Measurements from ENCODE around the gene ADI1. TPM values are rescaled to one million over a fixed set of nuclear protein-coding genes. Genes with fewer than 3 reads are reported as not detected.

ADI1 gene
- total RNA-seq, 4 donors from 2014 or later, result 40.2 to 98.6 (median 92.3) TPM

DNA sequence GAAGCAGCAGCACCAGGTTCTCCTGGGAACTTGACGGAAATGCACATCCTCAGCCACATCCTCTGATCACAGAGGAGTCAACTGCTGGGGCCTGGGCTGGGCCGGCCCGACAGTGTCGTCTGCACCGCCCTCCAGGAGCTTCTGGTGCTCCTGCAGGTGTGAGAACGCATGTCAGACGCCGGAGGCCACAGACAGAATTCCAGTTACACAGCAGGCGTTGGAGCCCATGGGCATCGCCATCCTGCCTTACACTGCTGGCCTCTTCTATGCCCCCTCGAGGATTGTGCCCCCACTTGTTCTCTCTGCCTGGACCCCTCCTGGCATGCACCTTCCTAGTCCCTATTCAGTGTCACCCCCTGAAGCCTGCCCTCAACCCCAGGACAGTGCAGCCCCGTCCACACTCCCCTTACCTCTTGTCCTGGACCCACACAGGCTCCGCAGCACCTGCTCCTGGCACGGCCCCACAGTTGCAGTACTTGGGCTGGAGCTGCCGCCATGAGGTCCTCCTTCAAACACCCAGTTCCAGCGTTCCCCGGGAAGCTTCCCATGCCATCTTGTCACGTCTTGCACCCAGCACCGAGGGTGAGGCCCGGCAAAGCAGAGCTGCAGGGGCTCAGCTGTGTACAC is 37.5 kb downstream of the ADI1 start:
- no peak overlapping the region for H3K27ac ChIP-seq
- no peak overlapping the region for H3K4me3 ChIP-seq
- ATAC-seq (no peak), DNase-seq (peak in 1 of 2 donors; percentile 9)
- H3K27me3 ChIP-seq, result no peaks in the 10 kb centered on the region
- intact Hi-C loops (cut with DNase I; ENCODE audit: low total_unique reads) (no loop called here), in situ Hi-C loops (cut with MboI; ENCODE audit: low sequenced_read_pairs in 4 of 4) (no loop called here)
- no peaks in the 10 kb centered on the region for H3K9me3 ChIP-seq
- peaks cover 0 to 18% of the 10 kb centered on the region in 2 donors for H3K36me3 ChIP-seq
- H3K4me1 ChIP-seq, result peaks cover 2 to 7% of the 10 kb centered on the region in 2 donors
- no peak for TF ChIP-seq POLR2A (IDR thresholded peaks at IDR 0.05)
- TF ChIP-seq, protein P1, sequence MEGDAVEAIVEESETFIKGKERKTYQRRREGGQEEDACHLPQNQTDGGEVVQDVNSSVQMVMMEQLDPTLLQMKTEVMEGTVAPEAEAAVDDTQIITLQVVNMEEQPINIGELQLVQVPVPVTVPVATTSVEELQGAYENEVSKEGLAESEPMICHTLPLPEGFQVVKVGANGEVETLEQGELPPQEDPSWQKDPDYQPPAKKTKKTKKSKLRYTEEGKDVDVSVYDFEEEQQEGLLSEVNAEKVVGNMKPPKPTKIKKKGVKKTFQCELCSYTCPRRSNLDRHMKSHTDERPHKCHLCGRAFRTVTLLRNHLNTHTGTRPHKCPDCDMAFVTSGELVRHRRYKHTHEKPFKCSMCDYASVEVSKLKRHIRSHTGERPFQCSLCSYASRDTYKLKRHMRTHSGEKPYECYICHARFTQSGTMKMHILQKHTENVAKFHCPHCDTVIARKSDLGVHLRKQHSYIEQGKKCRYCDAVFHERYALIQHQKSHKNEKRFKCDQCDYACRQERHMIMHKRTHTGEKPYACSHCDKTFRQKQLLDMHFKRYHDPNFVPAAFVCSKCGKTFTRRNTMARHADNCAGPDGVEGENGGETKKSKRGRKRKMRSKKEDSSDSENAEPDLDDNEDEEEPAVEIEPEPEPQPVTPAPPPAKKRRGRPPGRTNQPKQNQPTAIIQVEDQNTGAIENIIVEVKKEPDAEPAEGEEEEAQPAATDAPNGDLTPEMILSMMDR (IDR thresholded peaks at IDR 0.05 in 4 of 5, conservative IDR thresholded peaks at IDR 0.05 in 1 of 5), result no peak

DNA sequence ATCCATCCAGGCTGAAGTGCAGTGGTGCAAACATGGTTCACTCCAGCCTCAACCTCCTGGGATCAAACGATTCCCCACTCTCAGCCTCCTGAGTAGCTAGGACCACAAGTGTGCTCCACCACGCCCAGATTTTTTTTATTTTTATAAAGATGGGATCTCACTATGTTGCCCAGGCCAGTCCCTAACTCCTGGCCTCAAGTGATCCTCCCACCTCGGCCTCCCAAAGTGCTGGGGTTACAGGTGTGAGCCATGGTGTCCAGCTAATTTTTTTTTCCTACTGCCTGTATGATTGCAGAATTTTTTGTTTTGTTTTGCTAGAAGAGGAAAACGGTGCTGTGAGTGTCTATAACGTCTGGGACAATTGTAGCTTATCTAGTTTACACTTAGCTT is 38.3 kb downstream of the ADI1 start:
- intact Hi-C loops (cut with DNase I; ENCODE audit: low total_unique reads), result no loop called here
- TF ChIP-seq POLR2A (IDR thresholded peaks at IDR 0.05), result no peak
- TF ChIP-seq, protein P1 (IDR thresholded peaks at IDR 0.05 in 4 of 5, conservative IDR thresholded peaks at IDR 0.05 in 1 of 5), result no peak
- Histone ChIP-seq H3K9me3 (no peaks in the 10 kb centered on the region), H3K27me3 (no peaks in the 10 kb centered on the region), H3K27ac (no peak overlapping the region), H3K4me3 (no peak overlapping the region), H3K36me3 (peaks cover 0 to 18% of the 10 kb centered on the region in 2 donors), H3K4me1 (peaks cover 11 to 15% of the 10 kb centered on the region in 2 donors)
- in situ Hi-C loops (cut with MboI; ENCODE audit: low sequenced_read_pairs in 4 of 4), result no loop called here
- ATAC-seq (no peak), DNase-seq (no peak)

- in situ Hi-C loops (cut with MboI; ENCODE audit: low sequenced_read_pairs in 4 of 4) (no loop called here), intact Hi-C loops (cut with DNase I; ENCODE audit: low total_unique reads) (no loop called here)
- H3K4me3 ChIP-seq, result no peak overlapping the region
- ATAC-seq (no peak), DNase-seq (no peak)
- no peaks in the 10 kb centered on the region for H3K27me3 ChIP-seq
- H3K36me3 ChIP-seq, result peaks cover 0 to 14% of the 10 kb centered on the region in 2 donors
- TF ChIP-seq, protein P1 (IDR thresholded peaks at IDR 0.05 in 4 of 5, conservative IDR thresholded peaks at IDR 0.05 in 1 of 5), result no peak
- no peak for TF ChIP-seq POLR2A (IDR thresholded peaks at IDR 0.05)
- H3K9me3 ChIP-seq, result no peaks in the 10 kb centered on the region
- peaks cover 16 to 20% of the 10 kb centered on the region in 2 donors for H3K4me1 ChIP-seq
- no peak overlapping the region for H3K27ac ChIP-seq
Observed at GRCh38 chr2:3480352-3481010, 38.9 kb downstream of the ADI1 start.

- in situ Hi-C loops (cut with MboI; ENCODE audit: low sequenced_read_pairs in 4 of 4), result no loop called here
- Histone ChIP-seq H3K4me1 (peaks cover 16 to 27% of the 10 kb centered on the region in 2 donors), H3K27ac (no peak overlapping the region), H3K27me3 (no peaks in the 10 kb centered on the region), H3K36me3 (peaks cover 0 to 14% of the 10 kb centered on the region in 2 donors), H3K9me3 (no peaks in the 10 kb centered on the region), H3K4me3 (no peak overlapping the region)
- DNase-seq (no peak), ATAC-seq (no peak)
- TF ChIP-seq POLR2A (IDR thresholded peaks at IDR 0.05), result no peak
- TF ChIP-seq, protein P1 (IDR thresholded peaks at IDR 0.05 in 4 of 5, conservative IDR thresholded peaks at IDR 0.05 in 1 of 5), result no peak
- intact Hi-C loops (cut with DNase I; ENCODE audit: low total_unique reads), result loop anchor here (10.0 kb wide), 1 partner anchor 635 kb away; no protein-coding TSS in a partner anchor
Observed at GRCh38 chr2:3479430-3480320, 39.7 kb downstream of the ADI1 start.
